SJSA1 (cell line): Measurements from ENCODE around the gene PSMA8. TPM values are rescaled to one million over a fixed set of nuclear protein-coding genes. Genes with fewer than 3 reads are reported as not detected.

Experiments
- DNase-seq, 2 experiments: peaks; one replicate each; pipeline ENCODE4 v3.0.0-alpha.2; 2015 to 2020; ENCODE audit warnings: low spot score in 2 of 2, low read depth in 1 of 2
- H3K27ac ChIP-seq: fragments of 250-450 bp; sonication (Bioruptor Pico); 2 replicates; pipeline ENCODE4 v1.5.1; 2020; ENCODE audit warnings: mild to moderate bottlenecking, moderate library complexity
- H3K27me3 ChIP-seq: fragments of 250-450 bp; sonication (Bioruptor Pico); replicated peaks from 2 replicates; pipeline ENCODE4 v1.5.1; 2020; ENCODE audit warnings: mild to moderate bottlenecking, moderate library complexity
- H3K36me3 ChIP-seq: fragments of 250-450 bp; sonication (Bioruptor Pico); 2 replicates; pipeline ENCODE4 v1.5.1; 2020; ENCODE audit warnings: mild to moderate bottlenecking
- H3K4me1 ChIP-seq: fragments of 250-450 bp; sonication (Bioruptor Pico); replicated peaks from 2 replicates; pipeline ENCODE4 v1.6.1; 2021; ENCODE audit warnings: mild to moderate bottlenecking
- H3K4me3 ChIP-seq: fragments of 250-450 bp; sonication (Bioruptor Pico); 2 replicates; pipeline ENCODE4 v1.5.1; 2020; ENCODE audit warnings: mild to moderate bottlenecking
- H3K9me3 ChIP-seq: fragments of 250-450 bp; sonication (Bioruptor Pico); replicated peaks from 2 replicates; pipeline ENCODE4 v1.5.1; 2020; ENCODE audit warnings: mild to moderate bottlenecking
- total RNA-seq: library from RNA; depleted of rRNA; stranded (reverse); fragments of >200 nt; shearing (Covaris generic); gene quantifications from 2 replicates; pipeline ENCODE4 v1.2.3, GENCODE V29; 2014; rRNA removed

The PSMA8 gene
- not detected in 2 replicates for total RNA-seq

GRCh38 chr18:26133652-26134051, at the start of gene PSMA8:
TSS of gene PSMA8 (plus strand) at chr18:26133869. CDS start at chr18:26133966, 97 bp downstream.
- no peak for DNase-seq
- H3K4me3 ChIP-seq: no peak within 1 kb of the TSS

GRCh38 chr18:26085056-26085455, 48.6 kb upstream of the PSMA8 start:
- Histone ChIP-seq H3K4me1 (peaks cover 13% of the 10 kb centered on the region), H3K9me3 (no peaks in the 10 kb centered on the region), H3K27ac (no peak overlapping the region), H3K4me3 (no peak overlapping the region), H3K36me3 (peaks cover 83% of the 10 kb centered on the region), H3K27me3 (no peaks in the 10 kb centered on the region)
- no peak for DNase-seq

More at GRCh38 chr18:26133652-26134051, at the start of gene PSMA8:
- H3K27ac ChIP-seq: no peak within 1 kb of the TSS
- no peaks in the 10 kb centered on the region for H3K4me1 ChIP-seq
- no peaks in the 10 kb centered on the region for H3K9me3 ChIP-seq
- no peaks in the 10 kb centered on the region for H3K36me3 ChIP-seq
- no peaks in the 10 kb centered on the region for H3K27me3 ChIP-seq

GRCh38 chr18:26086959-26087358, 46.7 kb upstream of the PSMA8 start:
- Histone ChIP-seq H3K27ac (no peak overlapping the region), H3K36me3 (peaks cover 70% of the 10 kb centered on the region), H3K27me3 (no peaks in the 10 kb centered on the region), H3K4me1 (peaks cover 18% of the 10 kb centered on the region), H3K4me3 (no peak overlapping the region), H3K9me3 (no peaks in the 10 kb centered on the region)
- no peak for DNase-seq

- peaks cover 55% of the 10 kb centered on the region for H3K36me3 ChIP-seq
- peaks cover 18% of the 10 kb centered on the region for H3K4me1 ChIP-seq
- H3K4me3 ChIP-seq: no peak overlapping the region
- no peaks in the 10 kb centered on the region for H3K27me3 ChIP-seq
- no peaks in the 10 kb centered on the region for H3K9me3 ChIP-seq
- DNase-seq: no peak
- H3K27ac ChIP-seq: no peak overlapping the region
Observed at GRCh38 chr18:26088487-26088886, 45.2 kb upstream of the PSMA8 start.

GRCh38 chr18:26089293-26090129, 44.2 kb upstream of the PSMA8 start:
- Histone ChIP-seq H3K4me3 (peak overlapping the region; percentile 89), H3K4me1 (peaks cover 18% of the 10 kb centered on the region), H3K9me3 (no peaks in the 10 kb centered on the region), H3K27me3 (no peaks in the 10 kb centered on the region), H3K36me3 (peaks cover 44% of the 10 kb centered on the region), H3K27ac (peak overlapping the region; percentile 94)
- DNase-seq: no peak

GRCh38 chr18:26090130-26091046, 43.3 kb upstream of the PSMA8 start, which contains the start of gene SS18:
TSS of gene SS18 (minus strand) at chr18:26090613. CDS start at chr18:26090569, 44 bp downstream.
- Histone ChIP-seq H3K27ac (peak within 1 kb of the TSS; percentile 94), H3K9me3 (no peaks in the 10 kb centered on the region), H3K4me3 (peak within 1 kb of the TSS; percentile 89), H3K27me3 (no peaks in the 10 kb centered on the region), H3K36me3 (peaks cover 36% of the 10 kb centered on the region), H3K4me1 (peaks cover 18% of the 10 kb centered on the region)
- peak; percentile 95 to 96 for DNase-seq

GRCh38 chr18:26091047-26091630, 42.5 kb upstream of the PSMA8 start:
- Histone ChIP-seq H3K27ac (peak overlapping the region; percentile 94), H3K36me3 (peaks cover 28% of the 10 kb centered on the region), H3K4me1 (peaks cover 18% of the 10 kb centered on the region), H3K9me3 (no peaks in the 10 kb centered on the region), H3K4me3 (peak overlapping the region; percentile 89), H3K27me3 (no peaks in the 10 kb centered on the region)
- DNase-seq: no peak

- H3K27ac ChIP-seq: no peak overlapping the region
- H3K4me1 ChIP-seq: no peaks in the 10 kb centered on the region
- DNase-seq: no peak
- no peaks in the 10 kb centered on the region for H3K36me3 ChIP-seq
- H3K27me3 ChIP-seq: no peaks in the 10 kb centered on the region
- no peaks in the 10 kb centered on the region; the same call in 1 of the 2 replicates for H3K9me3 ChIP-seq
- no peak overlapping the region for H3K4me3 ChIP-seq
Observed at GRCh38 chr18:26096852-26097251, 36.8 kb upstream of the PSMA8 start.

GRCh38 chr18:26097563-26097962, 36.1 kb upstream of the PSMA8 start:
- Histone ChIP-seq H3K27me3 (no peaks in the 10 kb centered on the region), H3K4me3 (no peak overlapping the region), H3K36me3 (no peaks in the 10 kb centered on the region), H3K27ac (no peak overlapping the region), H3K9me3 (no peaks in the 10 kb centered on the region; the same call in 1 of the 2 replicates), H3K4me1 (no peaks in the 10 kb centered on the region)
- DNase-seq: no peak

- Histone ChIP-seq H3K4me3 (no peak overlapping the region), H3K36me3 (no peaks in the 10 kb centered on the region), H3K27me3 (no peaks in the 10 kb centered on the region; the same call in 1 of the 2 replicates), H3K27ac (no peak overlapping the region), H3K9me3 (no peaks in the 10 kb centered on the region), H3K4me1 (no peaks in the 10 kb centered on the region)
- no peak for DNase-seq
Observed at GRCh38 chr18:26103579-26103978, 30.1 kb upstream of the PSMA8 start.

- Histone ChIP-seq H3K4me3 (no peak overlapping the region), H3K27ac (no peak overlapping the region), H3K4me1 (no peaks in the 10 kb centered on the region), H3K36me3 (no peaks in the 10 kb centered on the region), H3K9me3 (no peaks in the 10 kb centered on the region), H3K27me3 (no peaks in the 10 kb centered on the region; the same call in 1 of the 2 replicates)
- DNase-seq: no peak
Observed at GRCh38 chr18:26104035-26104434, 29.6 kb upstream of the PSMA8 start.

GRCh38 chr18:26119246-26119645, 14.4 kb upstream of the PSMA8 start:
- Histone ChIP-seq H3K27ac (no peak overlapping the region), H3K4me3 (no peak overlapping the region), H3K9me3 (no peaks in the 10 kb centered on the region), H3K4me1 (no peaks in the 10 kb centered on the region), H3K36me3 (no peaks in the 10 kb centered on the region), H3K27me3 (no peaks in the 10 kb centered on the region)
- DNase-seq: no peak

GRCh38 chr18:26121476-26121875, 12.2 kb upstream of the PSMA8 start:
- Histone ChIP-seq H3K9me3 (no peaks in the 10 kb centered on the region), H3K36me3 (no peaks in the 10 kb centered on the region), H3K27me3 (no peaks in the 10 kb centered on the region), H3K4me1 (no peaks in the 10 kb centered on the region), H3K27ac (no peak overlapping the region), H3K4me3 (no peak overlapping the region)
- DNase-seq: no peak
